ENCODE data around the gene FHAD1. TPM values are rescaled to one million over a fixed set of nuclear protein-coding genes. Genes with fewer than 3 reads are reported as not detected.
"Not testable (repeated sequence)": the region's sequence is repeated elsewhere in the genome, so short reads cannot be mapped to it uniquely, and the experiment has no call there.

FHAD1 gene
- total RNA-seq, 1 experiment from 2014 or later = 2.0 TPM

- BruUV-seq (replicated peaks) = no TSS peak
- POLR2A ChIA-PET (ENCODE audit: low non-redundant PET) = no interaction called here
Observed at GRCh38 chr1:15385420-15385819, 138.4 kb downstream of the FHAD1 start.

GRCh38 chr1:15386164-15386749 is 139.2 kb downstream of the FHAD1 start:
- Histone ChIP-seq H3K36me3 (ENCODE audit: insufficient read depth, low read length, poor library complexity, severe bottlenecking) (no peaks in the 10 kb centered on the region), H3K27ac (ENCODE audit: low read depth, low read length, poor library complexity, severe bottlenecking) (no peak overlapping the region), H3K9me3 (ENCODE audit: low read depth, low read length, poor library complexity, severe bottlenecking) (no peaks in the 10 kb centered on the region), H3K27me3 (replicated peaks; ENCODE audit: insufficient read depth, low read depth, low read length, poor library complexity) (no peaks in the 10 kb centered on the region), H3K4me1 (ENCODE audit: insufficient read depth, low read length, poor library complexity, severe bottlenecking) (peaks cover 3% of the 10 kb centered on the region), H3K4me3 (ENCODE audit: low read depth, low read length, poor library complexity, severe bottlenecking) (no peak overlapping the region)
- TF ChIP-seq EZH2 (IDR thresholded peaks at IDR 0.05; ENCODE audit: borderline replicate concordance, low read depth, low read length, poor library complexity, severe bottlenecking) (no peak), CTCF (conservative IDR thresholded peaks at IDR 0.05; ENCODE audit: low read depth, low read length) (no peak)
- no TSS peak for BruUV-seq (replicated peaks)
- CTCF ChIA-PET = no interaction called here
- no peak for DNase-seq (ENCODE audit: low spot score)
- POLR2A ChIA-PET (ENCODE audit: low non-redundant PET) = no interaction called here
- intact Hi-C loops (cut with micrococcal nuclease; ENCODE audit: unreplicated experiment) = no loop called here

More at GRCh38 chr1:15385420-15385819, 138.4 kb downstream of the FHAD1 start:
- Histone ChIP-seq H3K27ac (ENCODE audit: low read depth, low read length, poor library complexity, severe bottlenecking) (no peak overlapping the region), H3K36me3 (ENCODE audit: insufficient read depth, low read length, poor library complexity, severe bottlenecking) (no peaks in the 10 kb centered on the region), H3K27me3 (replicated peaks; ENCODE audit: insufficient read depth, low read depth, low read length, poor library complexity) (no peaks in the 10 kb centered on the region), H3K9me3 (ENCODE audit: low read depth, low read length, poor library complexity, severe bottlenecking) (no peaks in the 10 kb centered on the region), H3K4me3 (ENCODE audit: low read depth, low read length, poor library complexity, severe bottlenecking) (no peak overlapping the region), H3K4me1 (ENCODE audit: insufficient read depth, low read length, poor library complexity, severe bottlenecking) (peaks cover 3% of the 10 kb centered on the region)
- no peak for TF ChIP-seq EZH2 (IDR thresholded peaks at IDR 0.05; ENCODE audit: borderline replicate concordance, low read depth, low read length, poor library complexity, severe bottlenecking)
- TF ChIP-seq CTCF (conservative IDR thresholded peaks at IDR 0.05; ENCODE audit: low read depth, low read length) = no peak
- intact Hi-C loops (cut with micrococcal nuclease; ENCODE audit: unreplicated experiment) = no loop called here
- CTCF ChIA-PET = no interaction called here
- DNase-seq (ENCODE audit: low spot score) = no peak

- Histone ChIP-seq H3K36me3 (ENCODE audit: insufficient read depth, low read length, poor library complexity, severe bottlenecking) (no peaks in the 10 kb centered on the region), H3K9me3 (ENCODE audit: low read depth, low read length, poor library complexity, severe bottlenecking) (no peaks in the 10 kb centered on the region), H3K27me3 (replicated peaks; ENCODE audit: insufficient read depth, low read depth, low read length, poor library complexity) (no peaks in the 10 kb centered on the region), H3K4me1 (ENCODE audit: insufficient read depth, low read length, poor library complexity, severe bottlenecking) (peaks cover 3% of the 10 kb centered on the region), H3K27ac (ENCODE audit: low read depth, low read length, poor library complexity, severe bottlenecking) (no peak overlapping the region), H3K4me3 (ENCODE audit: low read depth, low read length, poor library complexity, severe bottlenecking) (no peak overlapping the region)
- BruUV-seq (replicated peaks) = no TSS peak
- DNase-seq (ENCODE audit: low spot score) = no peak
- ChIA-PET POLR2A (ENCODE audit: low non-redundant PET) (no interaction called here), CTCF (no interaction called here)
- TF ChIP-seq EZH2 (IDR thresholded peaks at IDR 0.05; ENCODE audit: borderline replicate concordance, low read depth, low read length, poor library complexity, severe bottlenecking) = no peak
- no peak for TF ChIP-seq CTCF (conservative IDR thresholded peaks at IDR 0.05; ENCODE audit: low read depth, low read length)
- intact Hi-C loops (cut with micrococcal nuclease; ENCODE audit: unreplicated experiment) = no loop called here
Observed at GRCh38 chr1:15388201-15388880, 141.3 kb downstream of the FHAD1 start.

- BruUV-seq (replicated peaks); intact Hi-C loops (cut with micrococcal nuclease; ENCODE audit: unreplicated experiment); CTCF ChIA-PET: not testable (repeated sequence)
Observed at GRCh38 chr1:15389828-15390227, 142.8 kb downstream of the FHAD1 start.

More at GRCh38 chr1:15389828-15390227, 142.8 kb downstream of the FHAD1 start:
- DNase-seq (ENCODE audit: low spot score); H3K36me3 ChIP-seq (ENCODE audit: insufficient read depth, low read length, poor library complexity, severe bottlenecking); H3K9me3 ChIP-seq (ENCODE audit: low read depth, low read length, poor library complexity, severe bottlenecking); POLR2A ChIA-PET (ENCODE audit: low non-redundant PET); H3K27ac ChIP-seq (ENCODE audit: low read depth, low read length, poor library complexity, severe bottlenecking); H3K4me1 ChIP-seq (ENCODE audit: insufficient read depth, low read length, poor library complexity, severe bottlenecking); H3K4me3 ChIP-seq (ENCODE audit: low read depth, low read length, poor library complexity, severe bottlenecking); H3K27me3 ChIP-seq (replicated peaks; ENCODE audit: insufficient read depth, low read depth, low read length, poor library complexity): not testable (repeated sequence)
